Natural killer cell (primary cell): ENCODE measurements around the gene RALGAPB. TPM values are rescaled to one million over a fixed set of nuclear protein-coding genes. Genes with fewer than 3 reads are reported as not detected.

Experiments used
- ATAC-seq, 3 donors: fragments of 150-1000 bp in 2 of 3; fragments of 200-7000 bp in 1 of 3; cut with Tn5 transposase; 1 replicate in 1 of 3; 2 replicates in 2 of 3; pipeline ENCODE4 v1.10.0; 2021; ENCODE audit warnings: mild to moderate bottlenecking in 2 of 3, moderate library complexity in 2 of 3
- DNase-seq, 2 donors: peaks; one replicate each; pipeline versions ENCODE4 v3.0.0 to v3.0.0-alpha.2; 2013 to 2021; ENCODE audit warnings: mixed read lengths in 1 of 2
- H3K27ac ChIP-seq: one replicate; pipeline ENCODE4 v1.5.1; 2013; ENCODE audit warnings: mild to moderate bottlenecking, low read length
- H3K27me3 ChIP-seq: one replicate; pipeline ENCODE4 v1.6.1; 2013; ENCODE audit warnings: low read length; ENCODE audit not compliant: control insufficient read depth, insufficient read depth
- H3K36me3 ChIP-seq: one replicate; pipeline ENCODE4 v1.6.1; 2013; ENCODE audit warnings: low read length; ENCODE audit not compliant: control insufficient read depth, insufficient read depth
- H3K4me1 ChIP-seq: one replicate; pipeline ENCODE4 v1.6.1; 2013; ENCODE audit warnings: low read length; ENCODE audit not compliant: control insufficient read depth, insufficient read depth
- H3K4me3 ChIP-seq: one replicate; pipeline ENCODE4 v1.5.1; 2013; ENCODE audit warnings: low read length
- H3K9me3 ChIP-seq: one replicate; pipeline ENCODE4 v1.6.1; 2013; ENCODE audit warnings: low read length; ENCODE audit not compliant: control insufficient read depth, insufficient read depth
- H3K27ac Mint-ChIP-seq, 2 donors: one replicate each; pipeline ENCODE4 v1.8.0; 2022; ENCODE audit warnings: mild to moderate bottlenecking in 2 of 2, mixed read lengths in 2 of 2, moderate library complexity in 1 of 2
- H3K27me3 Mint-ChIP-seq, 2 donors: one replicate each; pipeline ENCODE4 v1.8.0; 2022; ENCODE audit warnings: low read depth in 2 of 2, mixed read lengths in 2 of 2
- H3K36me3 Mint-ChIP-seq: one replicate; pipeline ENCODE4 v1.8.0; 2022; ENCODE audit warnings: mixed read lengths
- H3K4me1 Mint-ChIP-seq, 2 donors: one replicate each; pipeline ENCODE4 v1.8.0; 2022; ENCODE audit warnings: mixed read lengths in 2 of 2
- H3K4me3 Mint-ChIP-seq: one replicate; pipeline ENCODE4 v1.8.0; 2022; ENCODE audit warnings: mild to moderate bottlenecking, moderate library complexity, mixed read lengths
- H3K9me3 Mint-ChIP-seq, 2 donors: one replicate each; pipeline ENCODE4 v1.8.0; 2022; ENCODE audit warnings: mixed read lengths in 2 of 2
- WGBS: methylation state at CpG from one replicate; pipeline ENCODE4 v1.1.7; 2013; ENCODE audit warnings: missing lambda C conversion rate; ENCODE audit not compliant: insufficient coverage; 5-methylcytosine and 5-hydroxymethylcytosine counted together
- intact Hi-C: fragments of 100-400 bp; cut with micrococcal nuclease; formaldehyde crosslinking; loops from one replicate; pipeline ENCODE4 v1.14.2; 2022
- total RNA-seq, 4 donors: library from RNA; stranded (reverse); fragments of 120-200 nt in 1 of 4; gene quantifications; one replicate each; pipeline versions ENCODE4 v1.2.3 to v1.2.4, GENCODE V29; 2013 to 2022
- TF ChIP-seq, protein P1 (sequence below): fragments of 200-600 bp; IDR thresholded peaks from one replicate; pipeline ENCODE4 v1.8.0; 2022; ENCODE audit warnings: antibody characterized with exemption

RALGAPB gene
- total RNA-seq, 3 donors from 2014 or later (not counting 1 experiment from before 2014, with no cell fraction given): 45.1 to 73.1 (median 57.4) TPM

DNA sequence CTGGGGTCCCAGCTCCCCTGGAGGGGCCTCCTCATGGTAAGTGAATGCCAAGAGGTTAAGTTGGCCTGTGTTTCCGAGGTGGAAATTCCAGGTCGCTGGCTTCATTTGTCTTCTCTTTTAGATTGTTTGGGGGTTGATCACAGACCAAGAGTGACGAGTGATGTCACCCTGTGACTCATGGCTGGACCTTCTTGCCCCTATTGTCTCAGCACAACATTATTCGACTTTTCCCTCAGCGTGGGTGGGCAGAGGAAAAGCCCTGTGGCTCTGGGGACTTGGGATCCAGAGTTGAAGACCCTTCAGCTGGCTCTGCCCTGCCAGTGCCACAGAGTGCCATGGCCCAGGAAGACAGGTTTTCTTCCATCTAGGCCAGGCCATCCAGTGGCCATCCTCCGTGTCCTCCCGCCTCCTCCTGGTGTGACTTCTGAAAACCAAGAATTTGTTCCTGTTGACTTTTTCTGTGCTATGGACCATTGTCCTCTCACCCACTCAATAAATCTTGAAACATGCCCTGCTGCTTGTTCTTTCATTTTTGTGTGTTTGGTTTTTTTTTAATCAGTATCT, 22.1 kb upstream of the RALGAPB start:
- Mint-ChIP-seq H3K9me3 (no peaks in the 10 kb centered on the region), H3K36me3 (no peaks in the 10 kb centered on the region), H3K4me1 (peaks cover 22 to 26% of the 10 kb centered on the region in 2 donors), H3K27me3 (no peaks in the 10 kb centered on the region), H3K4me3 (no peak overlapping the region), H3K27ac (no peak overlapping the region)
- ATAC-seq (no peak), DNase-seq (no peak)
- no peaks in the 10 kb centered on the region for H3K9me3 ChIP-seq
- no peak overlapping the region for H3K4me3 ChIP-seq
- no peaks in the 10 kb centered on the region for H3K27me3 ChIP-seq
- intact Hi-C loops: no loop called here
- H3K4me1 ChIP-seq: peaks cover 25% of the 10 kb centered on the region
- no peaks in the 10 kb centered on the region for H3K36me3 ChIP-seq
- WGBS: 94% methylated on average over 7 of the region's 7 CpGs
- TF ChIP-seq, protein P1, sequence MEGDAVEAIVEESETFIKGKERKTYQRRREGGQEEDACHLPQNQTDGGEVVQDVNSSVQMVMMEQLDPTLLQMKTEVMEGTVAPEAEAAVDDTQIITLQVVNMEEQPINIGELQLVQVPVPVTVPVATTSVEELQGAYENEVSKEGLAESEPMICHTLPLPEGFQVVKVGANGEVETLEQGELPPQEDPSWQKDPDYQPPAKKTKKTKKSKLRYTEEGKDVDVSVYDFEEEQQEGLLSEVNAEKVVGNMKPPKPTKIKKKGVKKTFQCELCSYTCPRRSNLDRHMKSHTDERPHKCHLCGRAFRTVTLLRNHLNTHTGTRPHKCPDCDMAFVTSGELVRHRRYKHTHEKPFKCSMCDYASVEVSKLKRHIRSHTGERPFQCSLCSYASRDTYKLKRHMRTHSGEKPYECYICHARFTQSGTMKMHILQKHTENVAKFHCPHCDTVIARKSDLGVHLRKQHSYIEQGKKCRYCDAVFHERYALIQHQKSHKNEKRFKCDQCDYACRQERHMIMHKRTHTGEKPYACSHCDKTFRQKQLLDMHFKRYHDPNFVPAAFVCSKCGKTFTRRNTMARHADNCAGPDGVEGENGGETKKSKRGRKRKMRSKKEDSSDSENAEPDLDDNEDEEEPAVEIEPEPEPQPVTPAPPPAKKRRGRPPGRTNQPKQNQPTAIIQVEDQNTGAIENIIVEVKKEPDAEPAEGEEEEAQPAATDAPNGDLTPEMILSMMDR: no peak
- no peak overlapping the region for H3K27ac ChIP-seq

DNA sequence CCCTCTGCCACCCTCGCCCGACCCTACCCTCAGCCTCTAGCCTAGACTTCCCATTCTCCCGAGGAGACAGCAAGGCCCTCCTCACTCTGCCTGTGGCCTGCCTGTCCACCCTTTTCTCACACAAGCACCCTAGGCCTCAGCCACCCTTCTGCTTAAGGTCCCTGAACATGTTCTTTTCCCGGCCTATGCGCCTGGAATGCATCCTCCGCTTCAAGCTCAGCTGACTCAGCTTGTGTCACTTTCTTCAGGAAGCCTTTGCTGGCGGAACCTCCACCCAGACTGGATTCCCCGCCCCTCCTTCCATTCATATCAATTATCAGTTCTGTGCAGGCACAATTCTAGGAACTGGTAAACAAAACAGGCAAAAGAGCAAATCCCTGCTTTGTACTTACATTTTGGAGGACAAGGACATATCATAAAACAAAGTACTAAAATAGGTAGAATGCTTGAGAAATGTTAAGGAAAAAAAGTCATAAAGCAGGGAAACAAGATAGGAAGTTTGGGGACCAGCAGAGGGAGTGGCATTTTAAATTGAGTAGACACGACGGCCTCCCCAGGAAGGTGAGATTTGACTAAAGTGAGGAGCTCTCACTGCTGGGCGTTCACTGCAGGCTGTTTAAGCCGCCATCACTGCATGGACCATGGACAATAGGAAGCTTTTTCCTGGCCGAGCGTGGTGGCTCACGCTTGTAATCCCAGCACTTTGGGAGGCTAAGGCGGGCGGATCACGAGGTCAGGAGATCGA, 19.6 kb upstream of the RALGAPB start:
- Mint-ChIP-seq H3K27me3 (peaks cover 4 to 6% of the 10 kb centered on the region in 2 donors), H3K9me3 (no peaks in the 10 kb centered on the region), H3K4me1 (peaks cover 6% of the 10 kb centered on the region in 2 donors), H3K36me3 (no peaks in the 10 kb centered on the region), H3K27ac (no peak overlapping the region), H3K4me3 (no peak overlapping the region)
- no peaks in the 10 kb centered on the region for H3K9me3 ChIP-seq
- no peak overlapping the region for H3K27ac ChIP-seq
- DNase-seq (no peak), ATAC-seq (no peak)
- intact Hi-C loops: no loop called here
- WGBS: 93% methylated on average over 12 of the region's 19 CpGs
- no peak overlapping the region for H3K4me3 ChIP-seq
- no peaks in the 10 kb centered on the region for H3K36me3 ChIP-seq
- TF ChIP-seq, protein P1: no peak
- H3K27me3 ChIP-seq: no peaks in the 10 kb centered on the region
- H3K4me1 ChIP-seq: peaks cover 4% of the 10 kb centered on the region

DNA sequence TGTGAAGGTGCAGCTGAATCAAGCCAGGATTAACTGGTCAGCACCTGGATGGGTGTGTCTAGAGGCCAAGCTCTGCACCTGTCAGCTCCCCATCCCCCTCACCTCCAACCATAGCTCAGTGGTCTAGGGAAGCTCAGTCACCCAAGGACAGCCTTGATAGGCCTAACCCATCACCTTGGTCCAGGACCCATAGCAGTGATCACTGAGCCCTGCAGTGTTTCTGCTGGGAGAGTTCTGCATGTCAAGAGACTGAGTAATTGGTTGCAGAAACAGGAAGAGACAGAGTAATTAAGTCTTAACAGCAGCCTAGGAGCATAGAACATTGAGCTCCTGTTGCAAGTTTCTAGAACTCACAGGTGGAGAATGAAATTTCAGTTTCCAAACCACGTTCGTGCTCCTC, 18.7 kb upstream of the RALGAPB start:
- no peaks in the 10 kb centered on the region for H3K9me3 Mint-ChIP-seq
- H3K27me3 ChIP-seq: no peaks in the 10 kb centered on the region
- H3K36me3 ChIP-seq: no peaks in the 10 kb centered on the region
- H3K27ac Mint-ChIP-seq: no peak overlapping the region
- intact Hi-C loops: no loop called here
- peaks cover 4 to 6% of the 10 kb centered on the region in 2 donors for H3K27me3 Mint-ChIP-seq
- ATAC-seq (no peak), DNase-seq (no peak)
- no peaks in the 10 kb centered on the region for H3K9me3 ChIP-seq
- no peak overlapping the region for H3K4me3 ChIP-seq
- no peaks in the 10 kb centered on the region for H3K4me1 ChIP-seq
- H3K4me1 Mint-ChIP-seq: no peaks in the 10 kb centered on the region
- H3K27ac ChIP-seq: no peak overlapping the region
- no peaks in the 10 kb centered on the region for H3K36me3 Mint-ChIP-seq
- TF ChIP-seq, protein P1: no peak
- no peak overlapping the region for H3K4me3 Mint-ChIP-seq
- 75% methylated on average over 2 of the region's 2 CpGs for WGBS
